H9 (cell line): ENCODE data around the gene ZDHHC12. TPM values are rescaled to one million over a fixed set of nuclear protein-coding genes. Genes with fewer than 3 reads are reported as not detected.

ENCODE experiments used
- DNase-seq: peaks from one replicate; pipeline ENCODE4 v3.0.0-alpha.2; 2017
- H2AFZ ChIP-seq: one replicate; pipeline ENCODE4 v1.6.1; 2013; ENCODE audit warnings: mild to moderate bottlenecking, low read length, control low read depth, moderate library complexity
- H2AK5ac ChIP-seq: 2 replicates; pipeline ENCODE4 v1.6.1; 2013; ENCODE audit warnings: low read length, control low read depth, mixed read lengths; ENCODE audit not compliant: insufficient read length
- H2BK120ac ChIP-seq: one replicate; pipeline ENCODE4 v1.6.1; 2013; ENCODE audit warnings: low read depth, mild to moderate bottlenecking, low read length, control low read depth, inconsistent platforms; ENCODE audit not compliant: poor library complexity, severe bottlenecking
- H2BK12ac ChIP-seq: 2 replicates; pipeline ENCODE4 v1.6.1; 2013; ENCODE audit warnings: low read length, control low read depth, mixed read lengths, low read depth; ENCODE audit not compliant: insufficient read length
- H2BK15ac ChIP-seq: 2 replicates; pipeline ENCODE4 v1.6.1; 2013; ENCODE audit warnings: low read depth, low read length, control low read depth
- H2BK20ac ChIP-seq: one replicate; pipeline ENCODE4 v1.6.1; 2013; ENCODE audit warnings: low read depth, mild to moderate bottlenecking, low read length, control low read depth, inconsistent platforms; ENCODE audit not compliant: poor library complexity, severe bottlenecking
- H2BK5ac ChIP-seq: 2 replicates; pipeline ENCODE4 v1.6.1; 2013; ENCODE audit warnings: low read length, control low read depth, mixed read lengths; ENCODE audit not compliant: insufficient read length
- H3K14ac ChIP-seq: 2 replicates; pipeline ENCODE4 v1.6.1; 2013; ENCODE audit warnings: low read length, control low read depth; ENCODE audit not compliant: insufficient read depth
- H3K18ac ChIP-seq: 2 replicates; pipeline ENCODE4 v1.6.1; 2013; ENCODE audit warnings: low read depth, mild to moderate bottlenecking, mixed read lengths, low read length, control low read depth; ENCODE audit not compliant: insufficient read length
- H3K23ac ChIP-seq: 2 replicates; pipeline ENCODE4 v1.6.1; 2013; ENCODE audit warnings: low read length, control low read depth, mixed read lengths, low read depth; ENCODE audit not compliant: insufficient read length
- H3K23me2 ChIP-seq: 2 replicates; pipeline ENCODE4 v1.6.1; 2013; ENCODE audit warnings: low read depth, mild to moderate bottlenecking, mixed read lengths, low read length, control low read depth; ENCODE audit not compliant: insufficient read length, poor library complexity, severe bottlenecking
- H3K27ac ChIP-seq: 2 replicates; pipeline ENCODE4 v1.5.1; 2013; ENCODE audit warnings: low read length, control low read depth, mixed read lengths, low read depth; ENCODE audit not compliant: insufficient read length
- H3K27me3 ChIP-seq: 2 replicates; pipeline ENCODE4 v1.6.1; 2013; ENCODE audit warnings: low read length, control low read depth, inconsistent platforms; ENCODE audit not compliant: insufficient read depth
- H3K4ac ChIP-seq: 2 replicates; pipeline ENCODE4 v1.6.1; 2013; ENCODE audit warnings: low read depth, mild to moderate bottlenecking, control low read depth, inconsistent platforms, low read length, moderate library complexity
- H3K4me1 ChIP-seq: 2 replicates; pipeline ENCODE4 v1.6.1; 2013; ENCODE audit warnings: low read length, control low read depth, inconsistent platforms; ENCODE audit not compliant: insufficient read depth
- H3K4me2 ChIP-seq: 2 replicates; pipeline ENCODE4 v1.6.1; 2013; ENCODE audit warnings: low read length, control low read depth, mixed read lengths; ENCODE audit not compliant: insufficient read length, insufficient read depth
- H3K56ac ChIP-seq: 2 replicates; pipeline ENCODE4 v1.6.1; 2013; ENCODE audit warnings: low read depth, mild to moderate bottlenecking, mixed read lengths, low read length, control low read depth; ENCODE audit not compliant: insufficient read length
- H3K79me1 ChIP-seq: 2 replicates; pipeline ENCODE4 v1.6.1; 2013; ENCODE audit warnings: low read depth, mild to moderate bottlenecking, moderate library complexity, low read length, control low read depth, inconsistent platforms; ENCODE audit not compliant: insufficient read depth, poor library complexity, severe bottlenecking
- H3K79me2 ChIP-seq: 2 replicates; pipeline ENCODE4 v1.6.1; 2013; ENCODE audit warnings: low read length, control low read depth, inconsistent platforms; ENCODE audit not compliant: insufficient read depth
- H3K9ac ChIP-seq: 2 replicates; pipeline ENCODE4 v1.6.1; 2013; ENCODE audit warnings: low read length, control low read depth, mixed read lengths; ENCODE audit not compliant: insufficient read length; ENCODE audit errors: extremely low read depth
- H3K9me3 ChIP-seq: one replicate; pipeline ENCODE4 v1.6.1; 2013; ENCODE audit warnings: low read depth, low read length, inconsistent platforms; ENCODE audit not compliant: control insufficient read depth
- H3T11ph ChIP-seq: one replicate; pipeline ENCODE4 v1.6.1; 2013; ENCODE audit warnings: mild to moderate bottlenecking, low read length, control low read depth, inconsistent platforms
- H4K20me1 ChIP-seq: one replicate; pipeline ENCODE4 v1.6.1; 2013; ENCODE audit not compliant: control insufficient read depth, insufficient read length, insufficient read depth
- H4K5ac ChIP-seq: 2 replicates; pipeline ENCODE4 v1.6.1; 2013; ENCODE audit warnings: low read depth, mild to moderate bottlenecking, mixed read lengths, low read length, control low read depth; ENCODE audit not compliant: insufficient read length
- H4K8ac ChIP-seq: replicated peaks from 2 replicates; pipeline ENCODE4 v1.6.1; 2013; ENCODE audit warnings: low read length, control low read depth, mixed read lengths, low read depth; ENCODE audit not compliant: insufficient read length
- H4K91ac ChIP-seq: 2 replicates; pipeline ENCODE4 v1.6.1; 2013; ENCODE audit warnings: low read depth, mild to moderate bottlenecking, moderate library complexity, mixed read lengths, low read length, control low read depth; ENCODE audit not compliant: insufficient read length
- H3K27ac Mint-ChIP-seq, 3 experiments: 2 replicates in 2 of 3; 3 replicates in 1 of 3; pipeline ENCODE4 v1.8.0; 2020 to 2021; ENCODE audit warnings: mixed read lengths in 3 of 3, mild to moderate bottlenecking in 1 of 3, moderate library complexity in 1 of 3
- H3K27me3 Mint-ChIP-seq: 2 replicates; pipeline ENCODE4 v1.8.0; 2021; ENCODE audit warnings: low read depth, mild to moderate bottlenecking, moderate library complexity, mixed read lengths
- H3K36me3 Mint-ChIP-seq, 3 experiments: 2 replicates in 2 of 3; 3 replicates in 1 of 3; pipeline ENCODE4 v1.8.0; 2020 to 2021; ENCODE audit warnings: low read depth in 3 of 3, mixed read lengths in 3 of 3; ENCODE audit not compliant: insufficient read depth in 1 of 3
- H3K4me1 Mint-ChIP-seq, 2 experiments: 2 replicates each; pipeline ENCODE4 v1.8.0; 2020; ENCODE audit warnings: mixed read lengths in 2 of 2
- H3K4me3 Mint-ChIP-seq, 2 experiments: 2 replicates in 1 of 2; 3 replicates in 1 of 2; pipeline ENCODE4 v1.8.0; 2020 to 2021; ENCODE audit warnings: mild to moderate bottlenecking in 2 of 2, mixed read lengths in 2 of 2, moderate library complexity in 1 of 2
- H3K9me3 Mint-ChIP-seq, 2 experiments: 2 replicates in 1 of 2; 3 replicates in 1 of 2; pipeline ENCODE4 v1.8.0; 2020; ENCODE audit warnings: mild to moderate bottlenecking in 2 of 2, mixed read lengths in 2 of 2, moderate library complexity in 1 of 2
- CTCF ChIP-seq: fragments of 200-600 bp; sonication (generic); conservative IDR thresholded peaks from 3 replicates; pipeline ENCODE4 v1.8.0; 2021; ENCODE audit warnings: antibody characterized with exemption, mild to moderate bottlenecking
- WGBS: extraction: QIAGEN DNeasy Blood & Tissue Kit; methylation state at CpG from one replicate; pipeline ENCODE4 v1.1.7; 2013; ENCODE audit warnings: missing lambda C conversion rate, low lambda C conversion rate, mixed read lengths; ENCODE audit not compliant: insufficient read length; ENCODE audit errors: extremely low coverage; 5-methylcytosine and 5-hydroxymethylcytosine counted together
- total RNA-seq: library from RNA; stranded (reverse); gene quantifications from 2 replicates; pipeline ENCODE4 v1.2.1, GENCODE V29; 2021

ZDHHC12 gene
- total RNA-seq, 1 experiment from 2014 or later, result 42.8 TPM

- peak overlapping the region; percentile 9 for H2BK5ac ChIP-seq
Measured at GRCh38 chr9:128683340-128684064, 40.4 kb downstream of the ZDHHC12 start.

More at GRCh38 chr9:128683340-128684064, 40.4 kb downstream of the ZDHHC12 start:
- Histone ChIP-seq H2BK20ac (no peak overlapping the region), H3K9ac (peak overlapping the region; percentile 92), H2BK15ac (no peak overlapping the region), H3K27me3 (no peaks in the 10 kb centered on the region), H3K23ac (no peak overlapping the region), H2BK120ac (no peak overlapping the region), H4K8ac (no peak overlapping the region), H3K4ac (no peak overlapping the region), H3K56ac (no peak overlapping the region), H3K18ac (peak overlapping the region; percentile 95), H3K23me2 (peaks cover 13% of the 10 kb centered on the region), H4K20me1 (no peaks in the 10 kb centered on the region), H3T11ph (peak overlapping the region; percentile 62), H3K9me3 (no peaks in the 10 kb centered on the region), H3K27ac (peak overlapping the region; percentile 93), H2AFZ (no peak overlapping the region), H2AK5ac (no peak overlapping the region), H2BK12ac (no peak overlapping the region), H4K5ac (peak overlapping the region; percentile 72), H3K79me1 (no peaks in the 10 kb centered on the region), H3K14ac (peak overlapping the region; percentile 88), H3K4me2 (peak overlapping the region; percentile 73), H4K91ac (no peak overlapping the region), H3K79me2 (peaks cover 33% of the 10 kb centered on the region), H3K4me1 (peaks cover 4% of the 10 kb centered on the region; the same call in 1 of the 2 replicates)
- peak overlapping the region; percentile 95 to 100 for H3K4me3 Mint-ChIP-seq
- peaks cover 42 to 44% of the 10 kb centered on the region in 2 experiments for H3K4me1 Mint-ChIP-seq
- peak; percentile 97 for DNase-seq
- no peaks in the 10 kb centered on the region for H3K27me3 Mint-ChIP-seq
- no peak for TF ChIP-seq CTCF
- H3K36me3 Mint-ChIP-seq, result peaks cover 28 to 40% (median 40%) of the 10 kb centered on the region in 3 experiments
- WGBS, result no CpG with 5 or more reads among the region's 21 CpGs
- H3K27ac Mint-ChIP-seq, result peak overlapping the region; percentile 99
- peaks cover 6 to 13% of the 10 kb centered on the region in 2 experiments for H3K9me3 Mint-ChIP-seq
